HCT116 (cell line): Measurements from ENCODE around the gene CAB39.

ENCODE experiments used
- ATF3 ChIP-seq: IDR thresholded peaks from 2 replicates; pipeline ENCODE4 v1.6.1; 2012
- CTCF ChIP-seq, 3 experiments: fragments of 200-600 bp in 1 of 3; sonication (generic) in 1 of 3; IDR thresholded peaks in 2 of 3; conservative IDR thresholded peaks in 1 of 3; 2 replicates each; pipeline ENCODE4 v1.5.1; 2012 to 2017; ENCODE audit warnings: low read depth in 2 of 3, low read length in 2 of 3, antibody characterized with exemption in 1 of 3, borderline replicate concordance in 1 of 3, control low read depth in 1 of 3, mild to moderate bottlenecking in 1 of 3, mixed read lengths in 1 of 3, mixed run types in 1 of 3, moderate library complexity in 1 of 3; ENCODE audit not compliant: insufficient read depth in 1 of 3
- EZH2 ChIP-seq: fragments of 200-600 bp; sonication (generic); IDR thresholded peaks from 2 replicates; pipeline ENCODE4 v1.6.1; 2017; ENCODE audit warnings: antibody characterized with exemption, mixed run types
- EZH2phosphoT487 ChIP-seq: fragments of 200-600 bp; IDR thresholded peaks from 2 replicates; pipeline ENCODE4 v1.6.1; 2018; ENCODE audit warnings: antibody characterized with exemption, borderline replicate concordance
- JUND ChIP-seq: IDR thresholded peaks from 2 replicates; pipeline ENCODE4 v1.6.1; 2012
- MAX ChIP-seq: IDR thresholded peaks from 2 replicates; pipeline ENCODE4 v1.6.1; 2012
- POLR2A ChIP-seq: IDR thresholded peaks from 2 replicates; pipeline ENCODE4 v1.7.0; 2011; ENCODE audit warnings: borderline replicate concordance; ENCODE audit not compliant: insufficient read depth, insufficient read length; ENCODE audit errors: extremely low read depth
- POLR2AphosphoS5 ChIP-seq: IDR thresholded peaks from 2 replicates; pipeline ENCODE4 v1.6.1; 2011; ENCODE audit warnings: mild to moderate bottlenecking, low read depth, low read length, moderate library complexity
- RAD21 ChIP-seq: IDR thresholded peaks from 2 replicates; pipeline ENCODE4 v1.6.1; 2012; ENCODE audit warnings: low read depth, mild to moderate bottlenecking
- REST ChIP-seq: IDR thresholded peaks from 2 replicates; pipeline ENCODE4 v1.6.1; 2012; ENCODE audit warnings: low read depth
- SP1 ChIP-seq: IDR thresholded peaks from 2 replicates; pipeline ENCODE4 v1.6.1; 2012; ENCODE audit warnings: low read depth
- TCF7L2 ChIP-seq: IDR thresholded peaks from 2 replicates; pipeline ENCODE4 v1.7.0; 2011; ENCODE audit warnings: borderline replicate concordance, inconsistent platforms; ENCODE audit not compliant: insufficient read depth, insufficient read length; ENCODE audit errors: extremely low read depth
- YY1 ChIP-seq: IDR thresholded peaks from 2 replicates; pipeline ENCODE4 v1.6.1; 2011; ENCODE audit warnings: low read length, low read depth, moderate library complexity, mild to moderate bottlenecking; ENCODE audit not compliant: insufficient replicate concordance; ENCODE audit errors: extremely low read depth
- ZNF274 ChIP-seq: fragments of 200-500 bp; sonication (Bioruptor generic); IDR thresholded peaks from 2 replicates; pipeline ENCODE4 v1.6.1; 2014; ENCODE audit warnings: mild to moderate bottlenecking, low read depth, low read length, inconsistent platforms

GRCh38 chr2:230682546-230682945, 30.1 kb upstream of the CAB39 start:
- no peak for TF ChIP-seq ZNF274
- no peak for TF ChIP-seq POLR2AphosphoS5
- no peak for TF ChIP-seq CTCF (IDR thresholded peaks at IDR 0.05 in 2 of 3, conservative IDR thresholded peaks at IDR 0.05 in 1 of 3; ENCODE audit: borderline replicate concordance in 1 of 3, insufficient read depth in 1 of 3, low read depth in 2 of 3, low read length in 2 of 3)
- no peak for TF ChIP-seq JUND
- no peak for TF ChIP-seq MAX
- TF ChIP-seq REST, result no peak
- TF ChIP-seq EZH2, result no peak
- TF ChIP-seq EZH2phosphoT487, result no peak
- no peak for TF ChIP-seq SP1
- no peak for TF ChIP-seq POLR2A
- no peak for TF ChIP-seq YY1
- TF ChIP-seq ATF3, result no peak
- TF ChIP-seq TCF7L2, result no peak
- no peak for TF ChIP-seq RAD21
